C1 segment of cervical spinal cord (tissue), 14 donors: ENCODE results near the gene ICAM3.

Source experiments
- DNase-seq, 14 donors: peaks; one replicate each; lab custom pipeline; 2025; lab: John Stamatoyannopoulos, UW

Gene ICAM3

GRCh38 chr19:10320602-10321416 is 18.6 kb downstream of the ICAM3 start:
- no peak for DNase-seq

- DNase-seq: no peak
These were observed 20.4 kb downstream of the ICAM3 start for GRCh38 chr19:10318807-10319682.

DNA sequence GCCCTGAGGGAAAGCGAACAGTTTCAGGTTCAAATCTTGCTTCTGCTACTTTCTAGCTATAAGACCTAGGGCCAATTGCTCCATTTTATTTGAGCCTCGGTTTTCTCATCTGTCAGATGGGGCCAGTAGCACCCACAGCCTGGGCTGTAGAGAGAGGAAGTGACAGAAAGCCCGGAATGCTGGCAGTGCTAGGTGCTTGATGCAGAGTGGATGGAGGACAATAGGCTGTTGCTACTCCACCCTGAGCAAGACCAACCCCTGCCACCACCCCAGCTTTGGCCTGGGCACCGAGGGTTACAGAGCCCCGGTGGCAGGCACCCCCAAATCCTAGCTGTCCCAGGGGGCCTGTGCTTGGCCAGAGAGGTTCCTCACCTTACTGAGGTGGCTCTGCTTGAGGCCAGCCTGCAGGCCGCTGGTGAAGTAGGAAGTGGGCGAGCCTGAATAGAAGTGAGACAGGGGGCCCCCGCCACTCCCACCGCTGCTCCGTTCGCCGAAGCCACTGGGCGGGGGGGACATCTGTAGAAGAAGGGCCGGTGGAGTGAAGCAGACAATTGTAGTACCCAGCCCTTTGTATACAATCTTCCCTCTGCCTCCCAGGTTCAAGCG is 21.5 kb downstream of the ICAM3 start:
- no peak for DNase-seq

DNA sequence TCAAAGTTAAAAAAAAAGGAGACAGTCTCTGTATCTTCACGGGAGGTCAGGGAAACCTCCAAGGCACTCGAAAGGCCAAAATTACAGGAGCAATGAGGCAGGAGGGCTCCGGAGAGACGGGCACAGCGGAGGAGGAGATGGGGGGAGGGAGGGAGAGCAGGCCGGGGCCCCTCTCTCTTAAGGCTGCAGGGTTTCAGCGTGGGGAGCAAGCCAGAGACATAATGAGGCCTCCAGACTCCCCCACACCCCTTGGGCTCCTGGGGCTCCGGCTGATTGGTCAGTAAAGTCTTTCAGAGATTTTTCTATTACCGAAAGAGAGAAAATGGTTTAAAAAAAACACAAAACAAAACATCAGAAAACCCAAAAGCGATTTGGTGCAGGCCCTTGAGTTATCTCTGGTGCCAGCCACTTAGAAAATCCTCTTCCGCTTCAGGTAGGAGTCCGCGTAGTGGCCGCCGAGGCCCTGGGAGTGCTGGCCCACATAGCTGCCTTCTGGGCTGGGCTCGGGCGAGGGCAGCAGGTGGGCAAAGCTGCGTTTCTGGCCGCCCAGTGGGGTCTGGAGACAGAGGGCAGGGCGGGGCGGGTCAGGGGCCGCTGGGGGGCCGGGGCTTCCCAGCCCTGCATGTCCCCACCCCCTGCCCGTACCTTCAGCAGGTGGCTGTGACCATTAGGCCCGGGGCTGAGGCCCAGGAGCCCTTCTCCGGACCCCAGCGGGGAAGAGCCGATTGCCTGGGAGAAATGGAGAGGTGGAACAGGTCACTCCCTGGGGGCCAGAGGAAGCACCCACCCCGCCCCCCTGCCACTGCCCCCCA is 22.2 kb downstream of the ICAM3 start:
- DNase-seq: no peak

DNA sequence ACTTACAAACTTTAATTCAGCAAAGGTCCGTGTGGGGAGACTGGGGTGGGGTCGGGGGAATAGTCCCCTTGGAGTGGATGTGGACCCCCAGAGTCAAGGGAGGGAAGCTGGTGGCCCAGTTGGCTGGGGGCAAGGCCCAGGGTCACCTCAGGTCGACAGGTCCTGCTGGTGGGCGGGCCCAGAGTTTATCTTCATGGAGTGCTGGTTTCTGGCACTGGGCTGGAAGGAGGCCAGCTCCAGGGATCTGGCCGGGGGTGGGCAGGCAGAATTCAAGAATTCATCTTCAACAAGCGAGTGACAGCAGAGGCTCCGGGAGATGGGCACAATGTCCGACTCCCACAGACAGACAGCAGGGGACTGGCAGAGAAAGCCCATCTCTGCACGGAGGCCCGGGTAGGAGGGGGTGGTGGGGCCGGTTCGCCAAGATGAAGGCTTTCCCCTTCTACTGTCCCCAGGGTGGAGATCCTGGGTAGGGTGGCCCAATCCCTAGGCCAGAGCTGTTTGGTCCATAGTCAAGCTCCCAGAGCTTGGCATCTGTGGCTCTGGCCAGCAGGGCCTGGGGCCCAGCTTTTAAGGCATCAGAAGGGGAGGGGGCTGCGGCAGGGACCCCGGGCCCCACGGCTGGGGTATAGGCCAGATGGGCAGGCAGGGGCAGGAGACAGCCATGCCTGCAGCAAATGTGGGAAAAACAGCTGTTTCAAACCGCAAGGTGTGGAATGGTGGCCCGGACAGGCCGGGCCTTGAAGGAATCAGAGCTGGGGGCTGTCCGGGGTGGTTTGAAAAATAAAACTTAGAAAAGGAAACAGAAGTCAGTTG is 23.0 kb downstream of the ICAM3 start:
- DNase-seq: peak in 1 of 14 donors; percentile 48

- peak; percentile 19 to 92 (median 78) for DNase-seq
These were observed 23.8 kb downstream of the ICAM3 start, which contains the start of gene FDX2 for GRCh38 chr19:10315335-10316214. TSS of gene FDX2 (minus strand) at chr19:10316015. CDS start at chr19:10315996, 19 bp downstream.

GRCh38 chr19:10309423-10309822 is 30.0 kb downstream of the ICAM3 start, which contains the start of gene ZGLP1:
TSS of gene ZGLP1 (minus strand) at chr19:10309815.
- DNase-seq: no peak

DNA sequence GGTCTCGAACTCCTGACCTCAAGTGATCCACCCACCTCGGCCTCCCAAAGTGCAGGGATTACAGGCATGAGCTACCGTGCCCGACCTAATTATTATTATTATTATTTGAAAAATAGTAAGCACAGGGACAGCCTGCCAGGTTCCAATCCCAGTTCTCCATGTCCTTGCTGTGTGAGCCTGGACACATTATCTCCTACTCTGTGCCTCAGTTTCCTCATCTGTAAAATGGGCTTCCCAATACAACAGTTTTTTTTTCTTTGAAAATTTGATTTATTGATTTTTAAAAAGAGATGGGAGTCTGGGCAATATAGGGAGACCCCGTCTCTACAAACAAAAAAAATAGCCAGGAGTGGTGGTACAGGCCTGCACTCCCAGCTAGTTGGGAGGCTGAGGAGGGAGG is 33.1 kb downstream of the ICAM3 start:
- DNase-seq: no peak

DNA sequence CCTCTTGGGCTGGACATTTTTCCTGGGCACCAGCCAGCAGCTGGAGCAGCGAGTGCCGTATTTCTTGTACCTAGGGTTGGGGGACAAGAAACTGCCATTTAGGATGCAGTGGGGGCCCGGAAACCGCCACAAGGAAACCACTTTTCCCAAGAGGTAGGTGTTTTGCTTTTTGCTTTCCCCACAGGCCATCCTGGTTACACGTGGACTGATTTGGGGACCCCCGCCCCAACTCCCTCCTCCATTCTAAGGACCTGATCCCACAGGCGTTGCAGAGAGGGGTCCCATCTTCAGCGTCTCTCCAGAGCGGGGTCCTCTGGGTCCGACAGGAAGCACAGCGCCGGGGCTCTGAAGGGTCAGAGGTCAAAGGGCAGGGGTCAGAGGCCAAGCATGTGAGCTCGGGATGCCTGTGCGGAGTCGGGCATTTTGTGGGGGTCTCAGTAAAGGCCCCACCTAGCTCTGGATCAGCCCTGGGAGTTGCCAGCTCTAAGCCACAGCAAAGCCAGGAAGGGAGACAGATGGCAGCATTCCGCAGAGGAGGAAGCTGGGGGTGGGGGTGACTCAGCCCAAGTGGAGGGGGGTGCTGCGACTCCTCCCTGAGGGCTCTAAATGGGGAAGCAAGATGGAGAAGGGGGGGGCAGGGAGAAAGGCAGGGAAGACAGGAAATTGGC is 34.2 kb downstream of the ICAM3 start:
- peak in 5 of 14 donors; percentile 4 to 36 (median 9) for DNase-seq

DNA sequence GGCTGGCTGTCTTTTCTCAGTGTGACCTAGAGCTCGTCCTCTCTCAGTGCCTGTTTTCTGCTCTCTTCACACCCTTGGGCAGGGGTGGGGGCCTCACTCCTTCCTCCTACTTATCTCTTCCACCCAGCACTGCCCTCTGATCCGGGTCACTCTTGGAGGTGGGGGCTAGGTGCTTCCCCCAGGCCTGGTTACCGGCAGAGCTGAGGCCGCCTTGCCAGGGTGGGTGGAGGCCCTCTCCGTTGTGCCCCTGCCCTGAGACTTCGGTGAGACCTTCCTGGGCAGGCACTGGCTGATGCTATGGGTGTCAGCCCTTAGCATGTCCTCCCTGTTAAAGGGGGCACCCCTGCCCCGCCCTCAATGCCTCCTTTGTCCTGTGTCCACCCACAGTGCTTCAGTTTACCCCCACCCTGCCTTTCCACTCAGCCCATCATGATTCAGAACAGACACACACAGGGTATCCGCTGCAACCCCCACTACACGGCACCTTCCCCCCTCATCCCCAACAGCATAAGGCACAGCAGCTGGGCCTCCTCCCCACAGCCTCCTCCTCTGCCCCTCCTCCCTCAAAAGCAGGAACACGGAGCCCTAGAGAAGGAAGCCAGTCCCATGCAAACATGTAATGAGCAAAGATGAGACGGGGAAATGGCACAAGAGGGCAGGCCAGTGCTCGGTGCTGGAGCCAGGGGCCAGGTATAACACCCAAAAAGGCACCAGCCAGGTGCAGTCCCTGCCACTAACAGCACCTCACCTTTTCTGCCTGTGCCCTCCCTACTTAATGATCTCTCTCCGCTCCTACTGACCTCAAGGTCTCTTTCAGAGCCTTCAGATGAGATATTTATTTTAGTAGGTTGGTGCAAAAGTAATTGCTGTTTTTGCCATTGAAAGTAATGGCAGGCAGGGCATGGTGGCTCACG is 39.6 kb downstream of the ICAM3 start:
- no peak for DNase-seq

GRCh38 chr19:10295847-10296591 is 43.4 kb downstream of the ICAM3 start:
- DNase-seq: no peak

DNA sequence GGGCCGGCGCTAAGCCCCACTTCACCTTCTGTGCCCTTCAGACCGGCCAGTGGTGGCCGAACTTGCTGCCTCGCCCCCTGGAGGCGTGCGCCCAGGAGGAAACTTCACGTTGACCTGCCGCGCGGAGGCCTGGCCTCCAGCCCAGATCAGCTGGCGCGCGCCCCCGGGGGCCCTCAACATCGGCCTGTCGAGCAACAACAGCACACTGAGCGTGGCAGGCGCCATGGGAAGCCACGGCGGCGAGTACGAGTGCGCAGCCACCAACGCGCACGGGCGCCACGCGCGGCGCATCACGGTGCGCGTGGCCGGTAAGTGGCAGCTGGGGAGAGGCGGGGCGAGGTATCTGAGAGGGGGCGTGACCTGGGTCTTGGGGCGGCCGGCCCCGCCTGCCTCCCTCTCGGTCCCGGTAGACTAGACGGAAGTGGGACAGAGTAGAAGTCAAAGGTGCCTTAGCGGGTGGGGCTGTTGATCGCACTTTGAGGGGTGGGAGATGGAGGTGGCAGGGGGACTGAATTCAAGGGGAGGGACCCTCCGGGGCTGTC is 44.0 kb downstream of the ICAM3 start:
- no peak for DNase-seq

GRCh38 chr19:10294368-10294697 is 45.1 kb downstream of the ICAM3 start:
- DNase-seq: no peak

- no peak for DNase-seq
These were observed 45.6 kb downstream of the ICAM3 start for GRCh38 chr19:10293637-10294367.

DNA sequence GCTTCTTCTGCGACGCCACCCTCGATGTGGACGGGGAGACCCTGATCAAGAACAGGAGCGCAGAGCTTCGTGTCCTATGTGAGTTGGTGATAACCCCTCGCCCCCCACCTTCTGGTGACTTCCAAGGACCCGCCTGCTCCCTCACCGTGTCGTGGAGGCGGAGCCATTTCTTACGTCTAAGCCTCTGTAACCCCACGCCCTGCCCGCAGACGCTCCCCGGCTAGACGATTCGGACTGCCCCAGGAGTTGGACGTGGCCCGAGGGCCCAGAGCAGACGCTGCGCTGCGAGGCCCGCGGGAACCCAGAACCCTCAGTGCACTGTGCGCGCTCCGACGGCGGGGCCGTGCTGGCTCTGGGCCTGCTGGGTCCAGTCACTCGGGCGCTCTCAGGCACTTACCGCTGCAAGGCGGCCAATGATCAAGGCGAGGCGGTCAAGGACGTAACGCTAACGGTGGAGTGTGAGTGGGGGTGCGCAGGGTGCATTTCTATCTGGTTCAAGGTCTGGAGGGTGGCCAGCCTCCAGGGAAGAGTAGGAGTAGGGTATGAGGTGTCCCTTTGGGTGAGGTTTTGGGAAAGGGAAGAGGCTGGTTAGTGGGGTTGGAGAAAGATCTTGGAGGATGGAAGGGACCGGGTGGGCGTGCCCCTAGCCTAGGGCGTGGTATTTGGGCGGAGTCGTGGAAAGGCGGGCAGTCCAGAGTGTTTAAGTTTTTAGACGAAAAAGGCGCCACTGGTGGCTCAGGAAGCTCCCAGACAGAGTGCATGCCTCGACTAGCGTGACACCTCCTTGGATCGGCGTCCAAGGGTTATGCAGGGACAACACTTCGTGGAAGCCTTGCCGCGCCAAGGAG is 46.4 kb downstream of the ICAM3 start:
- DNase-seq: no peak
